ENCODE results near the gene WDFY1. TPM values are rescaled to one million over a fixed set of nuclear protein-coding genes. Genes with fewer than 3 reads are reported as not detected.

WDFY1 gene
- total and polyA plus RNA-seq, 5 donors from 2014 or later, result 24.9 to 67.1 (median 26.2) TPM

- Mint-ChIP-seq H3K9me3 (no peaks in the 10 kb centered on the region), H3K36me3 (peaks cover 3% of the 10 kb centered on the region), H3K4me3 (peak overlapping the region in 1 of 4 donors; percentile 14), H3K27me3 (no peaks in the 10 kb centered on the region), H3K4me1 (peaks cover 0 to 11% (median 7%) of the 10 kb centered on the region in 4 donors), H3K27ac (no peak overlapping the region)
- H3K4me1 ChIP-seq (ENCODE audit: control insufficient read depth, insufficient read depth, low read length, poor library complexity, severe bottlenecking), result peaks cover 11% of the 10 kb centered on the region
- DNase-seq (no peak), ATAC-seq (ENCODE audit: low read depth in 2 of 2) (no peak)
- H3K36me3 ChIP-seq (ENCODE audit: control insufficient read depth, insufficient read depth, low read length), result no peaks in the 10 kb centered on the region
- no peaks in the 10 kb centered on the region for H3K27me3 ChIP-seq (ENCODE audit: control insufficient read depth, insufficient read depth, low read length)
- H3K27ac ChIP-seq (ENCODE audit: insufficient read depth, low read length, poor library complexity, severe bottlenecking), result no peak overlapping the region
- no peak overlapping the region for H3K4me3 ChIP-seq (ENCODE audit: low read depth, low read length)
- no peaks in the 10 kb centered on the region for H3K9me3 ChIP-seq (ENCODE audit: control insufficient read depth in 2 of 2, low read length in 2 of 2)
Measured at GRCh38 chr2:223841436-223842190, 103.5 kb downstream of the WDFY1 start.

GRCh38 chr2:223837287-223838061 lies 107.7 kb downstream of the WDFY1 start, which contains the start of gene AP1S3:
TSS of gene AP1S3 (minus strand) at chr2:223837582. CDS start at chr2:223837450, 132 bp downstream.
- H3K4me3 ChIP-seq (ENCODE audit: low read depth, low read length), result peak within 1 kb of the TSS; percentile 70
- Mint-ChIP-seq H3K4me1 (peaks cover 0 to 16% (median 10%) of the 10 kb centered on the region in 4 donors), H3K4me3 (peak within 1 kb of the TSS; percentile 94 to 97 (median 96)), H3K36me3 (no peaks in the 10 kb centered on the region), H3K27ac (peak within 1 kb of the TSS; percentile 48 to 85 (median 83)), H3K27me3 (no peaks in the 10 kb centered on the region), H3K9me3 (no peaks in the 10 kb centered on the region)
- DNase-seq (peak; percentile 58 to 77 (median 58)), ATAC-seq (ENCODE audit: low read depth in 2 of 2) (peak; percentile 84 to 87)
- H3K27me3 ChIP-seq (ENCODE audit: control insufficient read depth, insufficient read depth, low read length), result no peaks in the 10 kb centered on the region
- no peaks in the 10 kb centered on the region for H3K36me3 ChIP-seq (ENCODE audit: control insufficient read depth, insufficient read depth, low read length)
- H3K4me1 ChIP-seq (ENCODE audit: control insufficient read depth, insufficient read depth, low read length, poor library complexity, severe bottlenecking), result peaks cover 14% of the 10 kb centered on the region
- H3K27ac ChIP-seq (ENCODE audit: insufficient read depth, low read length, poor library complexity, severe bottlenecking), result peak within 1 kb of the TSS; percentile 47
- no peaks in the 10 kb centered on the region for H3K9me3 ChIP-seq (ENCODE audit: control insufficient read depth in 2 of 2, low read length in 2 of 2)

GRCh38 chr2:223835701-223836532 lies 109.2 kb downstream of the WDFY1 start:
- H3K9me3 ChIP-seq (ENCODE audit: control insufficient read depth in 2 of 2, low read length in 2 of 2), result no peaks in the 10 kb centered on the region
- Mint-ChIP-seq H3K4me3 (peak overlapping the region; percentile 88 to 96 (median 94)), H3K27ac (peak overlapping the region in 1 of 3 donors; percentile 83), H3K9me3 (no peaks in the 10 kb centered on the region), H3K36me3 (no peaks in the 10 kb centered on the region), H3K4me1 (peaks cover 0 to 16% (median 10%) of the 10 kb centered on the region in 4 donors), H3K27me3 (no peaks in the 10 kb centered on the region)
- ATAC-seq (ENCODE audit: low read depth in 2 of 2) (peak in 1 of 2 donors; percentile 11), DNase-seq (no peak)
- H3K4me1 ChIP-seq (ENCODE audit: control insufficient read depth, insufficient read depth, low read length, poor library complexity, severe bottlenecking), result peaks cover 14% of the 10 kb centered on the region
- no peaks in the 10 kb centered on the region for H3K27me3 ChIP-seq (ENCODE audit: control insufficient read depth, insufficient read depth, low read length)
- no peak overlapping the region for H3K27ac ChIP-seq (ENCODE audit: insufficient read depth, low read length, poor library complexity, severe bottlenecking)
- no peak overlapping the region for H3K4me3 ChIP-seq (ENCODE audit: low read depth, low read length)
- H3K36me3 ChIP-seq (ENCODE audit: control insufficient read depth, insufficient read depth, low read length), result no peaks in the 10 kb centered on the region

GRCh38 chr2:223834431-223834830 lies 110.7 kb downstream of the WDFY1 start:
- Mint-ChIP-seq H3K4me3 (no peak overlapping the region), H3K36me3 (no peaks in the 10 kb centered on the region), H3K4me1 (peaks cover 0 to 16% (median 10%) of the 10 kb centered on the region in 4 donors), H3K27ac (no peak overlapping the region), H3K27me3 (no peaks in the 10 kb centered on the region), H3K9me3 (no peaks in the 10 kb centered on the region)
- no peaks in the 10 kb centered on the region for H3K9me3 ChIP-seq (ENCODE audit: control insufficient read depth in 2 of 2, low read length in 2 of 2)
- H3K27me3 ChIP-seq (ENCODE audit: control insufficient read depth, insufficient read depth, low read length), result no peaks in the 10 kb centered on the region
- peaks cover 14% of the 10 kb centered on the region for H3K4me1 ChIP-seq (ENCODE audit: control insufficient read depth, insufficient read depth, low read length, poor library complexity, severe bottlenecking)
- no peak for DNase-seq
- ATAC-seq (ENCODE audit: low read depth in 2 of 2), result no peak
- no peak overlapping the region for H3K4me3 ChIP-seq (ENCODE audit: low read depth, low read length)
- no peak overlapping the region for H3K27ac ChIP-seq (ENCODE audit: insufficient read depth, low read length, poor library complexity, severe bottlenecking)
- no peaks in the 10 kb centered on the region for H3K36me3 ChIP-seq (ENCODE audit: control insufficient read depth, insufficient read depth, low read length)

GRCh38 chr2:223832241-223832903 lies 112.8 kb downstream of the WDFY1 start:
- H3K36me3 Mint-ChIP-seq, result no peaks in the 10 kb centered on the region
- no peak overlapping the region for H3K4me3 Mint-ChIP-seq
- H3K4me3 ChIP-seq (ENCODE audit: low read depth, low read length), result no peak overlapping the region
- DNase-seq (no peak), ATAC-seq (ENCODE audit: low read depth in 2 of 2) (no peak)
- no peaks in the 10 kb centered on the region for H3K27me3 Mint-ChIP-seq
- no peak overlapping the region for H3K27ac Mint-ChIP-seq
- no peaks in the 10 kb centered on the region for H3K9me3 Mint-ChIP-seq
- H3K36me3 ChIP-seq (ENCODE audit: control insufficient read depth, insufficient read depth, low read length), result no peaks in the 10 kb centered on the region
- peaks cover 0 to 11% (median 7%) of the 10 kb centered on the region in 4 donors for H3K4me1 Mint-ChIP-seq
- no peaks in the 10 kb centered on the region for H3K9me3 ChIP-seq (ENCODE audit: control insufficient read depth in 2 of 2, low read length in 2 of 2)
- peaks cover 8% of the 10 kb centered on the region for H3K4me1 ChIP-seq (ENCODE audit: control insufficient read depth, insufficient read depth, low read length, poor library complexity, severe bottlenecking)
- H3K27me3 ChIP-seq (ENCODE audit: control insufficient read depth, insufficient read depth, low read length), result no peaks in the 10 kb centered on the region
- H3K27ac ChIP-seq (ENCODE audit: insufficient read depth, low read length, poor library complexity, severe bottlenecking), result no peak overlapping the region

- Histone ChIP-seq H3K4me1 (ENCODE audit: control insufficient read depth, insufficient read depth, low read length, poor library complexity, severe bottlenecking) (no peaks in the 10 kb centered on the region), H3K27me3 (ENCODE audit: control insufficient read depth, insufficient read depth, low read length) (no peaks in the 10 kb centered on the region), H3K27ac (ENCODE audit: insufficient read depth, low read length, poor library complexity, severe bottlenecking) (no peak overlapping the region), H3K4me3 (ENCODE audit: low read depth, low read length) (no peak overlapping the region), H3K36me3 (ENCODE audit: control insufficient read depth, insufficient read depth, low read length) (no peaks in the 10 kb centered on the region), H3K9me3 (ENCODE audit: control insufficient read depth in 2 of 2, low read length in 2 of 2) (no peaks in the 10 kb centered on the region)
- Mint-ChIP-seq H3K4me3 (no peak overlapping the region), H3K36me3 (peaks cover 4% of the 10 kb centered on the region), H3K9me3 (peaks cover 0 to 2% (median 0%) of the 10 kb centered on the region in 7 donors), H3K27ac (no peak overlapping the region), H3K4me1 (peaks cover 0 to 4% (median 3%) of the 10 kb centered on the region in 4 donors), H3K27me3 (no peaks in the 10 kb centered on the region)
- ATAC-seq (ENCODE audit: low read depth in 2 of 2) (no peak), DNase-seq (no peak)
Measured at GRCh38 chr2:223829128-223829527, 116.0 kb downstream of the WDFY1 start.

GRCh38 chr2:223828314-223828713 lies 116.8 kb downstream of the WDFY1 start:
- Mint-ChIP-seq H3K4me3 (no peak overlapping the region), H3K27me3 (no peaks in the 10 kb centered on the region), H3K27ac (no peak overlapping the region), H3K4me1 (peaks cover 0 to 5% (median 3%) of the 10 kb centered on the region in 4 donors), H3K9me3 (peaks cover 0 to 2% (median 0%) of the 10 kb centered on the region in 7 donors), H3K36me3 (peaks cover 4% of the 10 kb centered on the region)
- Histone ChIP-seq H3K9me3 (ENCODE audit: control insufficient read depth in 2 of 2, low read length in 2 of 2) (no peaks in the 10 kb centered on the region), H3K4me3 (ENCODE audit: low read depth, low read length) (no peak overlapping the region), H3K4me1 (ENCODE audit: control insufficient read depth, insufficient read depth, low read length, poor library complexity, severe bottlenecking) (no peaks in the 10 kb centered on the region), H3K27me3 (ENCODE audit: control insufficient read depth, insufficient read depth, low read length) (no peaks in the 10 kb centered on the region), H3K36me3 (ENCODE audit: control insufficient read depth, insufficient read depth, low read length) (no peaks in the 10 kb centered on the region), H3K27ac (ENCODE audit: insufficient read depth, low read length, poor library complexity, severe bottlenecking) (no peak overlapping the region)
- DNase-seq, result no peak
- no peak for ATAC-seq (ENCODE audit: low read depth in 2 of 2)

Data from CD4-positive, CD25-positive, alpha-beta regulatory T cell (primary cell).